C4-2B (cell line): ENCODE results near the gene RBFOX1.

Experiments
- ZFX ChIP-seq: fragments of 450-650 bp; IDR thresholded peaks from 2 replicates; pipeline ENCODE4 v1.6.1; 2017
- TF ChIP-seq, protein P1 (sequence below): fragments of 450-650 bp; conservative IDR thresholded peaks from 2 replicates; pipeline ENCODE4 v1.5.1; 2017; ENCODE audit warnings: mild to moderate bottlenecking

- TF ChIP-seq, protein P1, sequence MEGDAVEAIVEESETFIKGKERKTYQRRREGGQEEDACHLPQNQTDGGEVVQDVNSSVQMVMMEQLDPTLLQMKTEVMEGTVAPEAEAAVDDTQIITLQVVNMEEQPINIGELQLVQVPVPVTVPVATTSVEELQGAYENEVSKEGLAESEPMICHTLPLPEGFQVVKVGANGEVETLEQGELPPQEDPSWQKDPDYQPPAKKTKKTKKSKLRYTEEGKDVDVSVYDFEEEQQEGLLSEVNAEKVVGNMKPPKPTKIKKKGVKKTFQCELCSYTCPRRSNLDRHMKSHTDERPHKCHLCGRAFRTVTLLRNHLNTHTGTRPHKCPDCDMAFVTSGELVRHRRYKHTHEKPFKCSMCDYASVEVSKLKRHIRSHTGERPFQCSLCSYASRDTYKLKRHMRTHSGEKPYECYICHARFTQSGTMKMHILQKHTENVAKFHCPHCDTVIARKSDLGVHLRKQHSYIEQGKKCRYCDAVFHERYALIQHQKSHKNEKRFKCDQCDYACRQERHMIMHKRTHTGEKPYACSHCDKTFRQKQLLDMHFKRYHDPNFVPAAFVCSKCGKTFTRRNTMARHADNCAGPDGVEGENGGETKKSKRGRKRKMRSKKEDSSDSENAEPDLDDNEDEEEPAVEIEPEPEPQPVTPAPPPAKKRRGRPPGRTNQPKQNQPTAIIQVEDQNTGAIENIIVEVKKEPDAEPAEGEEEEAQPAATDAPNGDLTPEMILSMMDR: no peak
- TF ChIP-seq ZFX: no peak
Measured at GRCh38 chr16:7545251-7545650, 212.6 kb downstream of the RBFOX1 start.
